Vagina (tissue), 2 donors: ENCODE results near the gene PCDHGA6.
"Not testable (repeated sequence)": the region's sequence is repeated elsewhere in the genome, so short reads cannot be mapped to it uniquely, and the experiment has no call there.

Experiments used
- CTCF ChIP-seq, 3 experiments: fragments of 450-650 bp in 2 of 3; fragments of 200-600 bp in 1 of 3; sonication (generic) in 1 of 3; IDR thresholded peaks; one replicate each; pipeline ENCODE4 v1.5.1; 2017 to 2019; ENCODE audit warnings: antibody characterized with exemption in 3 of 3, mild to moderate bottlenecking in 2 of 3, moderate library complexity in 2 of 3
- POLR2AphosphoS5 ChIP-seq, 2 donors: sonication (generic); formaldehyde crosslinking; IDR thresholded peaks; one replicate each; pipeline ENCODE4 v1.9.0; 2017; ENCODE audit warnings: antibody characterized with exemption in 2 of 2, mild to moderate bottlenecking in 2 of 2, low read depth in 1 of 2; ENCODE audit not compliant: insufficient read depth in 1 of 2

GRCh38 chr5:141414548-141415274, 41.0 kb downstream of the PCDHGA6 start:
- TF ChIP-seq CTCF (IDR thresholded peaks at IDR 0.05); POLR2AphosphoS5 (IDR thresholded peaks at IDR 0.05; ENCODE audit: insufficient read depth in 1 of 2, low read depth in 1 of 2): not testable (repeated sequence)
